ENCODE data around the gene CAMTA1. TPM values are rescaled to one million over a fixed set of nuclear protein-coding genes. Genes with fewer than 3 reads are reported as not detected.

The CAMTA1 gene
- total RNA-seq, 2 donors from 2014 or later, result 100 to 102 TPM

DNA sequence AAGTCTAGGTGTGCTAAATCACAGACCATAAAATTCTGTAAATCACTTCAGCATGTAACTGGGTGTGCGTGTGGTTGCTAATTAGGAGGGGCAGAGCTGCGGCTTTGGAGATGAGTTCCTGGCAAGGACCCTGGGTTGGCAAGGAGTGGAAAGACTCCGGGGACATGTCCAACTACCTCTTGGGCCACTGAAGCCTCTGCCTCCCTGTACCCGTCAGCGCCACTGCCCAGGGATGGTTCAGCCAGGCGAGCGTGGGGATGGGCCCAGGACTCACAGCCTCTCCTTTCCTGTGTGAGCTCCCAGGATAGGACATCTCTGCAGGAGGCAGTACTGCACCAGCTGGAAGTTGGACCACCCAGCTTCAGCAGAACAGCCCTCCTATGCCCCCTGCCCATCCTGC is 599.4 kb downstream of the CAMTA1 start:
- TF ChIP-seq POLR2AphosphoS5 (IDR thresholded peaks at IDR 0.05) (no peak), POLR2A (IDR thresholded peaks at IDR 0.05) (no peak)
- TF ChIP-seq, protein P1, sequence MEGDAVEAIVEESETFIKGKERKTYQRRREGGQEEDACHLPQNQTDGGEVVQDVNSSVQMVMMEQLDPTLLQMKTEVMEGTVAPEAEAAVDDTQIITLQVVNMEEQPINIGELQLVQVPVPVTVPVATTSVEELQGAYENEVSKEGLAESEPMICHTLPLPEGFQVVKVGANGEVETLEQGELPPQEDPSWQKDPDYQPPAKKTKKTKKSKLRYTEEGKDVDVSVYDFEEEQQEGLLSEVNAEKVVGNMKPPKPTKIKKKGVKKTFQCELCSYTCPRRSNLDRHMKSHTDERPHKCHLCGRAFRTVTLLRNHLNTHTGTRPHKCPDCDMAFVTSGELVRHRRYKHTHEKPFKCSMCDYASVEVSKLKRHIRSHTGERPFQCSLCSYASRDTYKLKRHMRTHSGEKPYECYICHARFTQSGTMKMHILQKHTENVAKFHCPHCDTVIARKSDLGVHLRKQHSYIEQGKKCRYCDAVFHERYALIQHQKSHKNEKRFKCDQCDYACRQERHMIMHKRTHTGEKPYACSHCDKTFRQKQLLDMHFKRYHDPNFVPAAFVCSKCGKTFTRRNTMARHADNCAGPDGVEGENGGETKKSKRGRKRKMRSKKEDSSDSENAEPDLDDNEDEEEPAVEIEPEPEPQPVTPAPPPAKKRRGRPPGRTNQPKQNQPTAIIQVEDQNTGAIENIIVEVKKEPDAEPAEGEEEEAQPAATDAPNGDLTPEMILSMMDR (IDR thresholded peaks at IDR 0.05), result no peak
- H3K36me3 ChIP-seq, result no peaks in the 10 kb centered on the region
- intact Hi-C loops (cut with DNase I), result no loop called here
- no peaks in the 10 kb centered on the region for H3K27me3 ChIP-seq (replicated peaks; ENCODE audit: insufficient read depth)
- H3K4me1 ChIP-seq (replicated peaks), result no peaks in the 10 kb centered on the region
- DNase-seq (ENCODE audit: low spot score), result no peak
- H3K27ac ChIP-seq, result no peak overlapping the region
- H3K9me3 ChIP-seq, result no peaks in the 10 kb centered on the region
- 90% methylated on average over 6 of the region's 7 CpGs for WGBS
- no peak overlapping the region for H3K4me3 ChIP-seq

DNA sequence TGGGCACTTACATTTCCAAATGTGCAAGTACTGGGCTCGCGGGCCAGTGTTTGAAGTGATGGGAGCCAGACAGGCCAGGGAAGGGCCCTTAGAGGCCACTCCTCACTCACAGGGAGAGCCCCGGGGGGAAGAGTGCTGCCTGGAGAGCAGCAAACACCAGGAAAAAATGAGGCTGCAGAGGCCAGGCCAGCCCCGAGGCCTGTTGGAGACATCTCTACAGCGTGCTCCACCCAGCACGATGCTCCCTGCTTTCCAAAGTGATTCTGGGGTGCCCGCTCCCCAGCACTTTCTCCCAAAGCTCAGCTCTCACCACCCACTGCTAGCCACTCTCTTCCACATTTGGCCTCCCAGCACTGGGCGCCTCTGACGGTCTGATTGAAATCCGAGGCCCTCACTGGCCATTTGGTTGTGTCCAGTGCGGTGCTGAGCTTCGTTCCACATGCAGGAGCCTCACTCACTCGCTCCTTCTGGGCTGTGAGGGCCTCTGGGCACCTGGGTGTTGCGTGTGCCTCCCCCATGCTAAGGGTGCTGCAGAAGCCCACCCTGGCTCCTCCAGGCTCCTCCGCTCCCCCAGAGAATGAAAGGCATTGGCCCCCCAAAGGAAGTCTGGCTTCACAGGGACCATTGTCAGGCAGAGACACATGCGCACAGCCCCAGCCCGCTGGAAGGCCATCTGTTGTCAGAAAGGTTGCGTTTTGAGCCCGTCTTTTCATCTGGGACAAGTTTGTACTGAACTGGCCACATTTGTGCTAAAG is 600.4 kb downstream of the CAMTA1 start:
- no peak for TF ChIP-seq POLR2A (IDR thresholded peaks at IDR 0.05)
- no peak for TF ChIP-seq POLR2AphosphoS5 (IDR thresholded peaks at IDR 0.05)
- TF ChIP-seq, protein P1 (IDR thresholded peaks at IDR 0.05), result no peak
- H3K27ac ChIP-seq, result no peak overlapping the region
- intact Hi-C loops (cut with DNase I), result no loop called here
- H3K4me1 ChIP-seq (replicated peaks), result no peaks in the 10 kb centered on the region
- no peaks in the 10 kb centered on the region for H3K36me3 ChIP-seq
- WGBS, result 85% methylated on average over 19 of the region's 19 CpGs
- DNase-seq (ENCODE audit: low spot score), result no peak
- no peaks in the 10 kb centered on the region for H3K9me3 ChIP-seq
- H3K4me3 ChIP-seq, result no peak overlapping the region
- no peaks in the 10 kb centered on the region for H3K27me3 ChIP-seq (replicated peaks; ENCODE audit: insufficient read depth)

DNA sequence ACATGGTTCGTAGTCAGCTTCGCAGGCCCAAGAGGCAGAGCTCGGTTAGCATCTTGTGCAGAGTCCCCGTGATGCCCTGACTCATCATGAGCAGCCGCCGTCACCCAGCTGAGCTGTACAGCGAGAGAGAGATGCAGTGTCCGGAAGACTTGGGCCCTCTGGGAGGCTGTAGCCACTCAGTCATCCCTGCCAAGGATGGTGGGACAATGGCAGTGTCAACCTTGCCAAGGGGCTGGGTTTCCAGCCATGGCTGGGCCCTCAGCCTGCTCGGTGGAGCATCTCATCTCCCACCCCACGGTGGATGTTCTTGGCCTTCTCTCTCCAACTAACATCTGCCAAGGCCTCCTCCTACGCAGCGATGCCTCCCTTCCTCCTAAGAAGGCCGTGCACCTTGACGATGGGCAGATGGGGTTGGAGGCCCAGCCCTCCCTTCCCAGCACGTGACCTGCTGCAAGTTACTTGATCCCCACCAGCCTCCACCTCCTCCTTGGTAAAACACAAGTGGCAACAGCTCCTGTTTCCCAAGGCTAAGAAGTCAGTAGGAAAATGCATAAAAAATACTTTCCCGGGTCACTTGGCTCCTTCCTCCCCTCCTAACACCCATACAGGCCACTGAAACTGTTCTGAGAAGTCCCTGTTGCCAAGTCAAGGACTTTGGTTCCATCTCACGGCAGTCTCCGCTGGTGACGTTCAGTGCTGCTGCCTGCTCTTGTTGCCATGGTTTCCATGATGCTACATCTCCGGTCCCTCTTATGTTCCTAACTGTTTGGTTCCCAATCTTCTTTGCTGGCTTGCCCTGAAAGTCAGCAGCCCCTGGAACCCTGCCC is 601.2 kb downstream of the CAMTA1 start:
- Histone ChIP-seq H3K9me3 (no peaks in the 10 kb centered on the region), H3K27ac (no peak overlapping the region), H3K4me3 (no peak overlapping the region), H3K36me3 (no peaks in the 10 kb centered on the region), H3K4me1 (replicated peaks) (no peaks in the 10 kb centered on the region), H3K27me3 (replicated peaks; ENCODE audit: insufficient read depth) (no peaks in the 10 kb centered on the region)
- TF ChIP-seq, protein P1 (IDR thresholded peaks at IDR 0.05), result no peak
- intact Hi-C loops (cut with DNase I), result no loop called here
- 90% methylated on average over 20 of the region's 20 CpGs for WGBS
- DNase-seq (ENCODE audit: low spot score), result no peak

DNA sequence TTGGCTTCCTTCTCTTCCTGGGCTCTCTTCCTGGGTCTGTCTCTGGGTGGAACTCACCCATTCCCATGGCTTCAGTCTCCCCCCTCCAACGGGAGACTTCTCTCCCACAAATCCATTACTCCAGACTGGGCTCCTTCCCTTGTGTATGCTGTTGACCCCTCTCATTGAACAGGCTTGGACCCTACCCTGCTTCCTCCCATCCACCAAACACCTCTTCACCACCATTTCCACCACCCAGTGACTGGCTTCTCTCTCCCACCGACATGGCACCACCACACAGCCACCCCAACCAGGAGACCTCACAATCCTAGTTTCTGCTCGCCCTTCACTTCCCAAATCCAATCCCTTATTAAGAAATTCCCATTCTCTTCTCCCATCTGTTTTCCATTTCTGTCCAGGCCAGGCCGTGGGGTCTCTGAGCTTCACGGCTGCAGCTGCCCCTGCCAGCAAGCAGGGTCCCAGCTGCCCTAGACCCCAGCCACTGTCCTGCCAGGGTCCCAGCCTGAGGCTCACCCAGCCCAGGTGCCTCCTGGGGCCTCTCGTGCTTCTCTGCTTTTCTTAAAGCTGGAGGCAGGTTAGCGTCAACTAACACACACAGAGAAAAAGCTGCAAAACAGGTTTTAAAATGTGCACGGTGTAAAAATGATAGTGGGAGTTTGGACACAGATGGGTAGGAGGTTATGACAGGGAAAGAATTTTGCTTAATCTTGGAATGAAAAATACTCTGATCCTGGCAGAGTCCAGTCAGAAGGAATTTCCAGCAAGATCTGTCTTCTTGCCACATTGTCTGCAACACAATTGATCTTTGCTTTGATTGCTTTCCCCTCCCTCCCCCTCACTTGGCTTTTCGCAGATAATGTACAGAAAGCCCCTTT is 602.0 kb downstream of the CAMTA1 start:
- no peak for DNase-seq (ENCODE audit: low spot score)
- no peaks in the 10 kb centered on the region for H3K4me1 ChIP-seq (replicated peaks)
- no peaks in the 10 kb centered on the region for H3K9me3 ChIP-seq
- H3K4me3 ChIP-seq, result no peak overlapping the region
- no peaks in the 10 kb centered on the region for H3K36me3 ChIP-seq
- TF ChIP-seq POLR2AphosphoS5 (IDR thresholded peaks at IDR 0.05) (no peak), POLR2A (IDR thresholded peaks at IDR 0.05) (no peak)
- TF ChIP-seq, protein P1 (IDR thresholded peaks at IDR 0.05), result no peak
- H3K27ac ChIP-seq, result no peak overlapping the region
- 46% methylated on average over 9 of the region's 9 CpGs for WGBS
- no peaks in the 10 kb centered on the region for H3K27me3 ChIP-seq (replicated peaks; ENCODE audit: insufficient read depth)
- intact Hi-C loops (cut with DNase I), result no loop called here

All from prostate gland (tissue), 2 donors.